Choroid plexus epithelial cell (primary cell): ENCODE data around the gene RPH3AL.

Experiments
- DNase-seq: peaks from one replicate; pipeline ENCODE4 v3.0.0-alpha.2; 2010; ENCODE audit warnings: low read depth
- H3K4me3 ChIP-seq: 2 replicates; pipeline ENCODE4 v1.5.1; 2011; ENCODE audit warnings: low read depth, mild to moderate bottlenecking, control low read depth, low read length, moderate library complexity
- TF ChIP-seq, protein P1 (sequence below): conservative IDR thresholded peaks from 2 replicates; pipeline ENCODE4 v1.5.1; 2011; ENCODE audit warnings: low read depth, mild to moderate bottlenecking, control low read depth, inconsistent platforms, low read length, moderate library complexity

RPH3AL gene

GRCh38 chr17:385178-385835, 32.7 kb upstream of the RPH3AL start:
- TF ChIP-seq, protein P1, sequence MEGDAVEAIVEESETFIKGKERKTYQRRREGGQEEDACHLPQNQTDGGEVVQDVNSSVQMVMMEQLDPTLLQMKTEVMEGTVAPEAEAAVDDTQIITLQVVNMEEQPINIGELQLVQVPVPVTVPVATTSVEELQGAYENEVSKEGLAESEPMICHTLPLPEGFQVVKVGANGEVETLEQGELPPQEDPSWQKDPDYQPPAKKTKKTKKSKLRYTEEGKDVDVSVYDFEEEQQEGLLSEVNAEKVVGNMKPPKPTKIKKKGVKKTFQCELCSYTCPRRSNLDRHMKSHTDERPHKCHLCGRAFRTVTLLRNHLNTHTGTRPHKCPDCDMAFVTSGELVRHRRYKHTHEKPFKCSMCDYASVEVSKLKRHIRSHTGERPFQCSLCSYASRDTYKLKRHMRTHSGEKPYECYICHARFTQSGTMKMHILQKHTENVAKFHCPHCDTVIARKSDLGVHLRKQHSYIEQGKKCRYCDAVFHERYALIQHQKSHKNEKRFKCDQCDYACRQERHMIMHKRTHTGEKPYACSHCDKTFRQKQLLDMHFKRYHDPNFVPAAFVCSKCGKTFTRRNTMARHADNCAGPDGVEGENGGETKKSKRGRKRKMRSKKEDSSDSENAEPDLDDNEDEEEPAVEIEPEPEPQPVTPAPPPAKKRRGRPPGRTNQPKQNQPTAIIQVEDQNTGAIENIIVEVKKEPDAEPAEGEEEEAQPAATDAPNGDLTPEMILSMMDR, result no peak
- no peak overlapping the region for H3K4me3 ChIP-seq
- DNase-seq, result no peak

GRCh38 chr17:384622-385177, 32.1 kb upstream of the RPH3AL start:
- H3K4me3 ChIP-seq, result no peak overlapping the region
- TF ChIP-seq, protein P1, result no peak
- no peak for DNase-seq

- TF ChIP-seq, protein P1, result no peak
- no peak for DNase-seq
- H3K4me3 ChIP-seq, result no peak overlapping the region
Measured at GRCh38 chr17:383771-384621, 31.4 kb upstream of the RPH3AL start.

GRCh38 chr17:382644-383533, 30.3 kb upstream of the RPH3AL start:
- DNase-seq, result peak; percentile 83
- TF ChIP-seq, protein P1, result no peak
- no peak overlapping the region for H3K4me3 ChIP-seq

DNA sequence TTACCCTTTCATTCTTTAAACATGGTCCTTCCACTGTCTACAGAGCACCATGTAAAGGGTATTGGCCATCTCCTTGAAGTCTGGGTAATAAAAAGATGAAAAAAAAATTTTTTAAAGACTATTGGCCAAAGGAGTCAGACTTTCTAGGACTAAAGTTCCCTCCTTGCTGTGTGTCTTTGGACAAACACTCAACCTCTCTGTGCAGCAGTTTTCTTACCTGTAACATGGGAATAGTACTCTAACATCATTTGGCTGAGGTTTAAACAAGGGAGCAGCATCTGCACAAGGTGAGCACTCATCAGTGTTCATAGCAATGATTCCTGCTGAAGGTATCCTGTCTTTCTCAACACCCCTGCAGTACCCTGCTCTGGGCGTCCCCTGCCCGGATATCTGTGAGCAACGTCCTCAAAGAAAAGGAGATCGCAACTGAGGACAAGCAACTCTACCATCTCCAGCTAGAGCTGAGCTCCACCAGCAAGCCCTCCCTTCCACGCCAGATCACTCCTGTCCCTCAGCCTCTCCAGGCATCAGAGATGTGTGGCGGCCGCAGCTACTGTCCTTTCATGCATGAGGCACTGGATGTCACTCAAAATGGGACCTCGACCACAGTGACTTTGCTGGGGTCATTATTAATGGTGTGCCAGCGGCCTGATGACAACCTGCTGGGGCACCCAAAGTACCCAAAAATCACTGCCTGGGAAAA, 29.5 kb upstream of the RPH3AL start:
- no peak overlapping the region for H3K4me3 ChIP-seq
- TF ChIP-seq, protein P1, result no peak
- no peak for DNase-seq

DNA sequence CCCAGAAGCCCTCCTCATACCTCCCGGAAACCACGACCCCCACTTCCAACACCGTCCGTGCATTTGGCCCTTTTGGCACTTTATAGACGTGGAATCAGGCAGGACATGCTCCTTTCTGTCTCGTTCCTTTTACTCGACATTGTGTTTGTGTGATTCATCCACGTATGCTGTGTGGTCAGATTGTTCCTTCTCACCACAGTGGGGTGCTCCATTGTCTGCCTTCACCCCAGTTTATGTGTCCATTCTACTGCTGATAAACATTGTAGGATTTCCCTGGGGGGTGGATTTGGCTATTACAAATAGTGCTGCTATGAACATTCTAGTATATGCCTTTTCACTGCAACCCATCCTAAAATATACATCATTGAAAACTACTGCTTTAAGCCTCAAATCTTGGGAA, 28.9 kb upstream of the RPH3AL start:
- H3K4me3 ChIP-seq, result no peak overlapping the region
- TF ChIP-seq, protein P1, result no peak
- DNase-seq, result peak; percentile 26
